HepG2 (cell line): ENCODE data around the gene PCSK5. TPM values are rescaled to one million over a fixed set of nuclear protein-coding genes. Genes with fewer than 3 reads are reported as not detected.
A peak's percentile ranks its signal among the peaks of the same experiment; 100 is the strongest.

Experiments used
- ATAC-seq: fragments of 200-7000 bp; cut with Tn5 transposase; 3 replicates; pipeline ENCODE4 v1.9.1; 2020; ENCODE audit warnings: mild to moderate bottlenecking, moderate library complexity
- BruUV-seq: library from RNA; stranded (reverse); fragments of 400-500 nt; replicated peaks from 2 replicates; lab custom pipeline; 2021; lab: Mats Ljungman, UMichigan
- CTCF ChIA-PET: fragments of 300-600 bp; formaldehyde crosslinking; extraction: SDS; loops from one replicate; lab custom pipeline; 2021; ENCODE audit warnings: low total read pairs, inconsistent platforms, low intra/inter-chr PET ratio; lab: Yijun Ruan, JAX
- POLR2A ChIA-PET: fragments of 350-600 bp; sonication (Branson Sonifier 250); formaldehyde crosslinking; loops from one replicate; lab custom pipeline; 2020; ENCODE audit warnings: antibody characterized with exemption, inconsistent platforms; lab: Yijun Ruan, JAX
- DNase-seq: peaks from one replicate; pipeline ENCODE4 v3.0.0-alpha.2; 2015; ENCODE audit warnings: low spot score
- FAIRE-seq: peaks from 3 replicates; lab custom pipeline; 2011; peaks lifted over from hg19 to GRCh38; lab: Jason Lieb, UNC
- H2AFZ ChIP-seq: one replicate; pipeline ENCODE4 v1.6.1; 2011; ENCODE audit warnings: low read length, inconsistent platforms
- H3K27ac ChIP-seq: fragments of 300-600 bp; 3 replicates; pipeline ENCODE4 v1.8.0; 2011; ENCODE audit warnings: mixed run types, mild to moderate bottlenecking, mixed read lengths, low read length, inconsistent platforms; ENCODE audit not compliant: insufficient read depth; ENCODE audit errors: extremely low read length
- H3K27me3 ChIP-seq, 2 experiments: fragments of 200-600 bp in 1 of 2; 2 replicates in 1 of 2; 3 replicates in 1 of 2; pipeline versions ENCODE4 v1.6.0 to v1.8.0; 2011; ENCODE audit warnings: low read length in 2 of 2, mild to moderate bottlenecking in 2 of 2, moderate library complexity in 2 of 2, inconsistent platforms in 1 of 2; ENCODE audit not compliant: insufficient read depth in 2 of 2, control insufficient read depth in 1 of 2
- H3K36me3 ChIP-seq, 2 experiments: fragments of 200-600 bp in 1 of 2; replicated peaks in 1 of 2; 2 replicates in 1 of 2; 3 replicates in 1 of 2; pipeline versions ENCODE4 v1.5.1 to v1.8.0; 2011; ENCODE audit warnings: low read length in 2 of 2, inconsistent platforms in 1 of 2; ENCODE audit not compliant: insufficient read depth in 2 of 2, control insufficient read depth in 1 of 2
- H3K4me1 ChIP-seq: 2 replicates; pipeline ENCODE4 v1.5.1; 2012; ENCODE audit warnings: low read length, inconsistent platforms; ENCODE audit not compliant: insufficient read depth
- H3K4me2 ChIP-seq: 2 replicates; pipeline ENCODE4 v1.6.0; 2011; ENCODE audit warnings: low read depth, low read length, inconsistent platforms
- H3K4me3 ChIP-seq, 3 experiments: fragments of 200-600 bp in 1 of 3; sonication (generic), shearing (Covaris generic) in 1 of 3; replicated peaks in 1 of 3; 2 replicates each; pipeline ENCODE4 v1.5.1; 2011 to 2016; ENCODE audit warnings: low read length in 3 of 3, inconsistent platforms in 2 of 3, low read depth in 2 of 3, mild to moderate bottlenecking in 2 of 3, control low read depth in 1 of 3, mixed read lengths in 1 of 3; ENCODE audit not compliant: insufficient read depth in 1 of 3
- H3K79me2 ChIP-seq: one replicate; pipeline ENCODE4 v1.6.1; 2011; ENCODE audit warnings: low read length, inconsistent platforms; ENCODE audit not compliant: insufficient read depth
- H3K9ac ChIP-seq: 2 replicates; pipeline ENCODE4 v1.6.0; 2011; ENCODE audit warnings: mild to moderate bottlenecking, low read depth, low read length, inconsistent platforms; ENCODE audit not compliant: insufficient read depth
- H3K9me3 ChIP-seq: 2 replicates; pipeline ENCODE4 v1.5.1; 2012; ENCODE audit warnings: mild to moderate bottlenecking, low read length
- H4K20me1 ChIP-seq: 2 replicates; pipeline ENCODE4 v1.6.0; 2011; ENCODE audit warnings: inconsistent platforms, mild to moderate bottlenecking, low read length, moderate library complexity; ENCODE audit not compliant: insufficient read depth
- ARID2 ChIP-seq: sonication (generic); formaldehyde crosslinking; IDR thresholded peaks from 2 replicates; pipeline ENCODE4 v1.8.1; 2022; ENCODE audit warnings: mild to moderate bottlenecking, missing genetic modification reagents, borderline replicate concordance
- CTCF ChIP-seq: sonication (generic); formaldehyde crosslinking; IDR thresholded peaks from 2 replicates; pipeline ENCODE4 v1.5.0; 2020; ENCODE audit warnings: mild to moderate bottlenecking, missing genetic modification reagents, moderate library complexity
- ETV5 ChIP-seq: IDR thresholded peaks from 2 replicates; pipeline ENCODE4 v1.6.1; 2018; ENCODE audit warnings: missing biosample characterization, missing genetic modification reagents, inconsistent platforms, borderline replicate concordance
- ZKSCAN5 ChIP-seq: sonication (generic); formaldehyde crosslinking; IDR thresholded peaks from 2 replicates; pipeline ENCODE4 v1.5.1; 2020; ENCODE audit warnings: mild to moderate bottlenecking, missing genetic modification reagents
- ZNF224 ChIP-seq: sonication (generic); formaldehyde crosslinking; IDR thresholded peaks from 2 replicates; pipeline ENCODE4 v1.5.0; 2020; ENCODE audit warnings: mild to moderate bottlenecking, missing genetic modification reagents
- WGBS: methylation state at CpG from one replicate; pipeline ENCODE4 v1.1.6; 2017; ENCODE audit warnings: low lambda C conversion rate; 5-methylcytosine and 5-hydroxymethylcytosine counted together
- in situ Hi-C: cut with HindIII; loops from 2 replicates; pipeline ENCODE4 v1.10.0; 2017; ENCODE audit warnings: low pct_unique_long_range_greater_than_20kb; ENCODE audit not compliant: extremely low pct_ligation_motif_present
- intact Hi-C: fragments of 100-400 bp; cut with micrococcal nuclease; formaldehyde crosslinking; loops from one replicate; pipeline ENCODE4 v1.10.0; 2022; ENCODE audit not compliant: unreplicated experiment
- polyA plus RNA-seq, 8 experiments: library from polyadenylated mRNA; depleted of rRNA in 3 of 8; stranded (reverse) in 7 of 8; unstranded in 1 of 8; fragments of >200 nt; fragmentation: Illumina TruSeq in 4 of 8; extraction: Trizol in 4 of 8; gene quantifications; 2 replicates each; pipeline versions ENCODE4 v1.2.1 to v1.2.3, GENCODE V29; 2011 to 2016; ENCODE audit warnings: low read depth in 4 of 8, missing spikeins in 1 of 8, mixed read lengths in 1 of 8; ENCODE audit not compliant: insufficient read depth in 1 of 8
- total RNA-seq, 5 experiments: library from RNA; depleted of rRNA; stranded (reverse); fragments of >200 nt; fragmentation: Illumina TruSeq; extraction: Trizol; gene quantifications; 2 replicates each; pipeline ENCODE4 v1.2.3, GENCODE V29; 2016; ENCODE audit warnings: low read depth in 1 of 5

Gene PCSK5
- total and polyA plus RNA-seq, 2 of the 13 experiments (the other 11 are each of a cell fraction or from before 2014, with no cell fraction given), result 0.55 to 0.66 TPM

- in situ Hi-C loops, result no loop called here
- no peak for TF ChIP-seq ZNF224 (CRISPR knock-in tag)
- no peak for TF ChIP-seq ZKSCAN5 (CRISPR knock-in tag)
- TF ChIP-seq CTCF (CRISPR knock-in tag), result no peak
- 0 out of 2 replicates have a peak, but pooled peaks have one; percentile 10 for TF ChIP-seq ARID2 (CRISPR knock-in tag)
- no peak for TF ChIP-seq ETV5 (CRISPR knock-in tag)
- Histone ChIP-seq H3K79me2 (no peaks in the 10 kb centered on the region), H3K4me2 (peak overlapping the region; percentile 55), H3K4me1 (peaks cover 52% of the 10 kb centered on the region), H3K9me3 (no peaks in the 10 kb centered on the region), H4K20me1 (no peaks in the 10 kb centered on the region), H3K27me3 (no peaks in the 10 kb centered on the region), H3K9ac (no peak overlapping the region), H3K27ac (peak overlapping the region; percentile 57), H2AFZ (no peak overlapping the region), H3K36me3 (no peaks in the 10 kb centered on the region), H3K4me3 (no peak overlapping the region; a peak in 1 of 6 replicates)
- ATAC-seq (no peak), DNase-seq (no peak), FAIRE-seq (no peak)
- no TSS peak for BruUV-seq
- intact Hi-C loops, result no loop called here
- ChIA-PET POLR2A (interaction anchor here (0.7 to 2.8 kb wide), 3 partner anchors 14 to 21 kb away, joined by 3 to 18 read pairs (median 4); partner anchors contain the start of gene RFK), CTCF (no interaction called here)
- 60% methylated on average over 6 of the region's 6 CpGs for WGBS
Measured at GRCh38 chr9:76373784-76374474, 483.5 kb downstream of the PCSK5 start.
